Measurements from ENCODE around the gene PDLIM3. TPM values are rescaled to one million over a fixed set of nuclear protein-coding genes. Genes with fewer than 3 reads are reported as not detected.

The PDLIM3 gene
- total and polyA plus RNA-seq, 4 donors = 299 to 805 (median 446) TPM

- peak overlapping the region; percentile 28 to 51 for H3K27ac ChIP-seq (ENCODE audit: low read depth in 1 of 2, low read length in 2 of 2)
- H3K27me3 ChIP-seq (ENCODE audit: control insufficient read depth in 1 of 2, insufficient read depth in 2 of 2, low read length in 1 of 2) = no peaks in the 10 kb centered on the region
- no peak overlapping the region for H3K4me3 ChIP-seq (ENCODE audit: low read length in 2 of 2)
- H3K36me3 ChIP-seq (ENCODE audit: control insufficient read depth in 1 of 2, insufficient read depth in 2 of 2, low read length in 1 of 2) = no peaks in the 10 kb centered on the region
- H3K9me3 ChIP-seq (ENCODE audit: control insufficient read depth, low read length) = no peaks in the 10 kb centered on the region
- peaks cover 0 to 6% of the 10 kb centered on the region in 2 donors for H3K4me1 ChIP-seq (ENCODE audit: control insufficient read depth in 1 of 2, insufficient read depth in 2 of 2, low read length in 2 of 2)
- ATAC-seq (ENCODE audit: low FRiP score) (no peak), DNase-seq (no peak)
- intact Hi-C loops (cut with DNase I) = no loop called here
- WGBS, 2 donors = 67 to 78% methylated on average over 15 of the region's 15 CpGs
These were observed 55.1 kb downstream of the PDLIM3 start for GRCh38 chr4:185480016-185480732.

GRCh38 chr4:185479507-185479971, 55.8 kb downstream of the PDLIM3 start:
- peak overlapping the region in 1 of 2 donors; percentile 17 for H3K27ac ChIP-seq (ENCODE audit: low read depth in 1 of 2, low read length in 2 of 2)
- peaks cover 0 to 6% of the 10 kb centered on the region in 2 donors for H3K4me1 ChIP-seq (ENCODE audit: control insufficient read depth in 1 of 2, insufficient read depth in 2 of 2, low read length in 2 of 2)
- H3K27me3 ChIP-seq (ENCODE audit: control insufficient read depth in 1 of 2, insufficient read depth in 2 of 2, low read length in 1 of 2) = no peaks in the 10 kb centered on the region
- no peak for ATAC-seq (ENCODE audit: low FRiP score)
- no peaks in the 10 kb centered on the region for H3K9me3 ChIP-seq (ENCODE audit: control insufficient read depth, low read length)
- no peak for DNase-seq
- no peaks in the 10 kb centered on the region for H3K36me3 ChIP-seq (ENCODE audit: control insufficient read depth in 1 of 2, insufficient read depth in 2 of 2, low read length in 1 of 2)
- intact Hi-C loops (cut with DNase I) = loop anchor here (5.0 to 10.0 kb wide), 2 partner anchors 118 to 555 kb away; no protein-coding TSS in a partner anchor
- WGBS, 2 donors = 73 to 81% methylated on average over 1 of the region's 1 CpG
- no peak overlapping the region for H3K4me3 ChIP-seq (ENCODE audit: low read length in 2 of 2)

GRCh38 chr4:185473247-185473646, 62.1 kb downstream of the PDLIM3 start:
- H3K4me1 ChIP-seq (ENCODE audit: control insufficient read depth in 1 of 2, insufficient read depth in 2 of 2, low read length in 2 of 2) = no peaks in the 10 kb centered on the region
- no peak for ATAC-seq (ENCODE audit: low FRiP score)
- H3K36me3 ChIP-seq (ENCODE audit: control insufficient read depth in 1 of 2, insufficient read depth in 2 of 2, low read length in 1 of 2) = no peaks in the 10 kb centered on the region
- intact Hi-C loops (cut with DNase I) = loop anchor here (5.0 to 10.0 kb wide), 4 partner anchors 39 to 562 kb away; no protein-coding TSS in a partner anchor
- no peak overlapping the region for H3K27ac ChIP-seq (ENCODE audit: low read depth in 1 of 2, low read length in 2 of 2)
- H3K9me3 ChIP-seq (ENCODE audit: control insufficient read depth, low read length) = no peaks in the 10 kb centered on the region
- H3K27me3 ChIP-seq (ENCODE audit: control insufficient read depth in 1 of 2, insufficient read depth in 2 of 2, low read length in 1 of 2) = no peaks in the 10 kb centered on the region
- no peak for DNase-seq
- 98 to 99% methylated on average over 8 of the region's 8 CpGs for WGBS, 2 donors
- no peak overlapping the region for H3K4me3 ChIP-seq (ENCODE audit: low read length in 2 of 2)

- intact Hi-C loops (cut with DNase I) = loop anchor here (5.0 to 10.0 kb wide), 4 partner anchors 40 to 563 kb away; no protein-coding TSS in a partner anchor
- Histone ChIP-seq H3K4me3 (ENCODE audit: low read length in 2 of 2) (peak overlapping the region; percentile 73 to 97), H3K27ac (ENCODE audit: low read depth in 1 of 2, low read length in 2 of 2) (no peak overlapping the region), H3K9me3 (ENCODE audit: control insufficient read depth, low read length) (no peaks in the 10 kb centered on the region), H3K36me3 (ENCODE audit: control insufficient read depth in 1 of 2, insufficient read depth in 2 of 2, low read length in 1 of 2) (no peaks in the 10 kb centered on the region), H3K4me1 (ENCODE audit: control insufficient read depth in 1 of 2, insufficient read depth in 2 of 2, low read length in 2 of 2) (no peaks in the 10 kb centered on the region), H3K27me3 (ENCODE audit: control insufficient read depth in 1 of 2, insufficient read depth in 2 of 2, low read length in 1 of 2) (no peaks in the 10 kb centered on the region)
- WGBS, 2 donors = 42 to 44% methylated on average over 10 of the region's 10 CpGs
- ATAC-seq (ENCODE audit: low FRiP score) = no peak
- no peak for DNase-seq
These were observed 63.2 kb downstream of the PDLIM3 start for GRCh38 chr4:185472103-185472542.

- peak; percentile 98 for ATAC-seq (ENCODE audit: low FRiP score)
- DNase-seq = peak; percentile 95 to 98
- 1% methylated on average over 53 to 93 of the region's 93 CpGs for WGBS, 2 donors
- peak within 1 kb of the TSS in 1 of 2 donors; percentile 61 for H3K27ac ChIP-seq (ENCODE audit: low read depth in 1 of 2, low read length in 2 of 2)
- intact Hi-C loops (cut with DNase I) = loop anchor here (2.0 to 10.0 kb wide), 5 partner anchors 41 to 563 kb away; no protein-coding TSS in a partner anchor
- H3K27me3 ChIP-seq (ENCODE audit: control insufficient read depth in 1 of 2, insufficient read depth in 2 of 2, low read length in 1 of 2) = no peaks in the 10 kb centered on the region
- H3K36me3 ChIP-seq (ENCODE audit: control insufficient read depth in 1 of 2, insufficient read depth in 2 of 2, low read length in 1 of 2) = no peaks in the 10 kb centered on the region
- H3K9me3 ChIP-seq (ENCODE audit: control insufficient read depth, low read length) = no peaks in the 10 kb centered on the region
- H3K4me3 ChIP-seq (ENCODE audit: low read length in 2 of 2) = peak within 1 kb of the TSS; percentile 73 to 97
- no peaks in the 10 kb centered on the region for H3K4me1 ChIP-seq (ENCODE audit: control insufficient read depth in 1 of 2, insufficient read depth in 2 of 2, low read length in 2 of 2)
These were observed 63.8 kb downstream of the PDLIM3 start, which contains the start of gene CCDC110 for GRCh38 chr4:185471235-185472102. Gene CCDC110 (minus strand): TSS chr4:185471733. CDS start chr4:185471683, 50 bp downstream.

- intact Hi-C loops (cut with DNase I) = loop anchor here (2.0 to 10.0 kb wide), 5 partner anchors 42 to 564 kb away; no protein-coding TSS in a partner anchor
These were observed 64.7 kb downstream of the PDLIM3 start for GRCh38 chr4:185470501-185471195.

GRCh38 chr4:185469580-185470154, 65.6 kb downstream of the PDLIM3 start:
- Histone ChIP-seq H3K36me3 (ENCODE audit: control insufficient read depth in 1 of 2, insufficient read depth in 2 of 2, low read length in 1 of 2) (no peaks in the 10 kb centered on the region), H3K27me3 (ENCODE audit: control insufficient read depth in 1 of 2, insufficient read depth in 2 of 2, low read length in 1 of 2) (no peaks in the 10 kb centered on the region), H3K9me3 (ENCODE audit: control insufficient read depth, low read length) (no peaks in the 10 kb centered on the region), H3K4me3 (ENCODE audit: low read length in 2 of 2) (no peak overlapping the region), H3K4me1 (ENCODE audit: control insufficient read depth in 1 of 2, insufficient read depth in 2 of 2, low read length in 2 of 2) (no peaks in the 10 kb centered on the region), H3K27ac (ENCODE audit: low read depth in 1 of 2, low read length in 2 of 2) (no peak overlapping the region)
- DNase-seq = no peak
- intact Hi-C loops (cut with DNase I) = loop anchor here (2.0 to 10.0 kb wide), 6 partner anchors 42 to 565 kb away; partner anchors contain the start of gene UFSP2 (in 2 of the 2)
- no peak for ATAC-seq (ENCODE audit: low FRiP score)
- 85% methylated on average over 9 of the region's 9 CpGs for WGBS, 2 donors

More at GRCh38 chr4:185470501-185471195, 64.7 kb downstream of the PDLIM3 start:
- 1% methylated on average over 38 to 41 of the region's 41 CpGs for WGBS, 2 donors
- ATAC-seq (ENCODE audit: low FRiP score) (peak; percentile 80), DNase-seq (peak; percentile 68 to 86)
- no peaks in the 10 kb centered on the region for H3K36me3 ChIP-seq (ENCODE audit: control insufficient read depth in 1 of 2, insufficient read depth in 2 of 2, low read length in 1 of 2)
- H3K27me3 ChIP-seq (ENCODE audit: control insufficient read depth in 1 of 2, insufficient read depth in 2 of 2, low read length in 1 of 2) = no peaks in the 10 kb centered on the region
- H3K4me3 ChIP-seq (ENCODE audit: low read length in 2 of 2) = peak overlapping the region; percentile 60 to 87
- H3K9me3 ChIP-seq (ENCODE audit: control insufficient read depth, low read length) = no peaks in the 10 kb centered on the region
- peak overlapping the region in 1 of 2 donors; percentile 61 for H3K27ac ChIP-seq (ENCODE audit: low read depth in 1 of 2, low read length in 2 of 2)
- no peaks in the 10 kb centered on the region for H3K4me1 ChIP-seq (ENCODE audit: control insufficient read depth in 1 of 2, insufficient read depth in 2 of 2, low read length in 2 of 2)
